NCI-H460 (cell line): ENCODE measurements around the gene GIGYF2. TPM values are rescaled to one million over a fixed set of nuclear protein-coding genes. Genes with fewer than 3 reads are reported as not detected.
A peak's percentile ranks its signal among the peaks of the same experiment; 100 is the strongest.

Experiments
- DNase-seq: peaks from one replicate; pipeline ENCODE4 v3.0.0-alpha.2; 2016; ENCODE audit warnings: low read depth; ENCODE audit errors: extremely low read depth
- total RNA-seq: library from RNA; depleted of rRNA; stranded (reverse); fragments of >200 nt; shearing (Covaris generic); gene quantifications from 2 replicates; pipeline ENCODE4 v1.2.3, GENCODE V29; 2014

GIGYF2 gene
- total RNA-seq, 1 experiment from 2014 or later: 64.3 TPM

DNA sequence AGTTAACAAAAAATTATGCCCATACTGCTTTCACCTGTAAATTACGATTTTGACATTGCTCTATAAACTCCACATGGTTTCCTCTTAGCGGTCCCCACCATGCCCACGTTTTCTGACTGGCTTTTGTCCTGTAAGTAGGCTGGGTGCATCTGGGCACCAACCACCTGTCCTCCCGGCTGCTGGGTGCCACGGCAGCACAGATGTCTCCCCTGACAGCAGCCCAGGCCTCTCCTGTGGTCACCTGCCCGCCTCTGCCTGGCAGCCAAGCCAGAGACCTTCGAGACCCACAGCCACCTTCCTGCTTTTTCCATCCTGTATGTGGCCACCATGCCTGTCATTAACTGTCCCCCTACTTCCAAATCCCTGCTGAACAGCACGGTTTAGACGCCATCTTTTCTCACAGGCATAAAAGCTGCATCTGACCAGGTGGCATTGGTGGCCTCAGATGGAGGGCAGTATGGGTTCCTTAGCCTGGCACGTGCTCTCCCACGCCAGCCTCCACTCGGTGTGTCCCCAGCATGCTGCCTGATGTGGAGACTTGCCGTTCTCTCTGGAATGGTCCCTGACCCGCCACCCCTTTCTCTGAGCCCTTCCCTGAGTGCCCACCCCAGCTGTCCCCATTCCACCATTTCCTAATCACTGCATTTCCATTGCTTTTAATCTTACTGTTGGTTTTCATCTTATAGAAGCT is 191.9 kb downstream of the GIGYF2 start:
- no peak for DNase-seq

DNA sequence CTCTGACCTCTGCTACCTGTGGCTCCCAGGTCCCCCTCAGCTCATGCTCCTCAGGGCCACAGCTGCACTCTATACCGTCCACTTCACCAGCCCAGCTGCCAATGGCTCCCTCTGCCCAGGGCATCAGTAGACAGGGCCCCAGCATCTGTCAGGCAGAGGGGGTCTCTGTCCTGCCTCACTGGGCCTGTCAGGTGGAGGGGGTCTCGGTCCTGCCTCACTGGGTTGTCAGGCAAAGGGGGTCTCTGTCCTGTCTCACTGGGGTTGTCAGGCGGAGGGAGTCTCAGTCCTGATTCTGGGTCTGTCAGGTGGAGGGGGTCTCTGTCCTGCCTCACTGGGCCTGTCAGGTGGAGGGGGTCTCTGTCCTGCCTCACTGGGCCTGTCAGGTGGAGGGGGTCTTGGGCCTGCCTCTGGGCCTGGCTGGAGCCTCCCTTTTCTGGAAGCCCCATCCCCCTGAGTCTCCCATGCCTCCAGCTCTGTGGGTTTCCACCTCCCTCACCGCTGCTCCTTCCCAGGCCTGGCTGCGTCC is 192.8 kb downstream of the GIGYF2 start:
- no peak for DNase-seq

DNA sequence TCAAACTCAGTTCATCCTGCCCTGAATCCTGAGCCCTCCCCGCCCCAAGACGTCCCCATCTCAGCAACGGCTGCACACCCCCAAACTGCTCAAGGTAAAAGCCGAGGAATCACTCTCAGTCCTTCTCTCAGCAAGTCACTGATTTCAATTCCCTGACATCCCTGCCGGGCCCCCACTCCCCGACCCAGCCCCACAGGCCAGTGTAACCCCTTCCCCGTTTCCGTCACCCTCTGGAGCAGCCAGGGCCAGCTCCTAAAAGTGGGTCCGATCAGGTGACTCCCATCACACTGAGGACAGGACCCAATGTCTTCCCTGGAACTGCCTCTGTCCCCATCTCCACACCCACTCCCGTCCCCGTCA is 193.4 kb downstream of the GIGYF2 start:
- no peak for DNase-seq

DNA sequence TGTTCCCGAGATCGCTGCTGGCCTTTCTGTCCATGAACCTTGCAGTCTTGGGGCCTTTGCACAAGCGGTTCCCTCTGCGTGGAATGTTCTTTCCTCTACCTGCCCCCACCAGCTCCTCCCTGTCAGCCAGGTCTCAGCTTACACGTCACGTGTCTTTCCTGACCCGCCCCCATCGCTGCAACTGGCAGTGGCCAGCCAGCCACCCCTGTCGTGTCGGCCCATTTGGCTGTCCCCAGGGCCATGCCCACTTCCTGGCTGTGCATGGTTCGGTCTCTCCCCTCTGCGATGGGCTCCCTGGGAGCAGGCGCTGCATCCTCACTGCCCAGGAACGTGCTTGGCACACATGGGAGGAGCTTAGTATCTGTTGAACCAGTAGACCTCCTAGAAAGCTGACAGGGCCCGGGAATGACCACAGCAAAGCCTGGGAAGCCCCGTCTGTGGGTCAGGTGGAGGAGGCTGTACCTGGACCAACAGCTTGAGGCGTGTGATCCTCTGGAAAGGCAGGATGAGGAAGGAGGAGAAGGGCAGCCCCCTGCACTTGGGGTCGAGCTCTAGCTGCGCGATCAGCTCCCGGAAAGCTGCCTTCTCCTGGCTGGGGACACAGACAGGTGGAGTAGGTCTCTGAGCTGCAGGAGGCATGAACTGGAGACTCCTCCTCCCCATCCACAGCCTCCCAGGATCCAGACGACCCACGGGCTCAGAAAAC is 193.9 kb downstream of the GIGYF2 start:
- no peak for DNase-seq

DNA sequence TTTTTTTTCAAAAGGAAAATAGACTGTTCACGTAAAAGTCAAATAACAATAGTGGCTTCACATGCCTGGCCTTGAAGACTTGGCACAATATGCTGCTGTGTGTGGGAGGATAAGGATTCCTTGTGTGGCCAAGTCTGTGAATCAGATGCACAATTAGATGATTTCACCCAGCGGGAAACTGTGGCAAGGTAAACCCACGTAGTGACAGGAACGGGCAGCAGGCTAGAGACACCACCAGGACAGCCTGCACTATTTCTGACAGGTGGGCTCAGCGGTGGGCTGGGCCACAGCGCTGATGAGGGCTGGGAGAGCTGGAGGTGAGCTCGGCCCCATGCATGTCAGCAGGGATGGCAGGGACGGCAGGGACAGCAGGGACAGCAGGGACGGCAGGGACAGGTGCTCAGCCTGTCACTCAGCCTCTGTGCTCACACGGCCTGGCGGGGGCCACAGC is 194.5 kb downstream of the GIGYF2 start:
- DNase-seq: no peak

DNA sequence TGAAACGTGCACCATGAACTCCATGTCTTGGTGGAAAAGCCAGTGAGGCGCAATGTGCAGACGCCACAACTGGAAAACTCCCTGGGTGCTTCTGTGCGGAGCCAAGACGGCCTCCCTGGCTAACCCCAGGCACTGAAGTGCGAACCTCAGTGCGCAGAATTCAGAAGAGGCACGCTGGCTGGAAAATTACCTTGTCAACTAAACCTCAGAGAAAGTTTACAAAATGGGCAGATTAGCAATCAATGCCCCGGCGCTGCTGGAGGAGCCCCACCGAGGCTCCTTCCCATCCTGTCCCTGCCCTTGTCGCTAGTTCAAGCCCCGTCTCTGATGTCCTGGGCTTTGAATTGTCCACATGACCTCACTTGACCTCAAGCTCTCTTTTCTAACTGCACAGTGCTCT is 195.1 kb downstream of the GIGYF2 start:
- DNase-seq: no peak

DNA sequence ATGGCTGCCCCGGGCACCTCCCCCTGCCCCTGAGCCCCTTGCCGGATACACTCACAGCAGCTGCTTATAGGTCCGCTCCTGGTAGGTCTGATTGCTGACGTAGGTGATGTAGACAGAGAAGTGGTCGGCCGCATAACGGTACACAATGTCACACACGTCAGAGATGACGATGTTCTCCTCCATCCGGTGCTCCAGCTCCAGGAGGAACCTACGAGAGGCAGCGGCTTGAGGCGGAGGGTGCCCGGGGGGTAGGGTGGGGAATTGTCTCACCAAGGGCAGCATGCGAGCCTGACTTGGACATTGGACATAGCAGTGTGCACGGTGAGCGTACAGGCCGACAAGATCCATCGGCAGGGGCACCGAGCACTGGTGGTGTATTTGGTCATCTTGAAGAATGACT is 195.7 kb downstream of the GIGYF2 start:
- no peak for DNase-seq

DNA sequence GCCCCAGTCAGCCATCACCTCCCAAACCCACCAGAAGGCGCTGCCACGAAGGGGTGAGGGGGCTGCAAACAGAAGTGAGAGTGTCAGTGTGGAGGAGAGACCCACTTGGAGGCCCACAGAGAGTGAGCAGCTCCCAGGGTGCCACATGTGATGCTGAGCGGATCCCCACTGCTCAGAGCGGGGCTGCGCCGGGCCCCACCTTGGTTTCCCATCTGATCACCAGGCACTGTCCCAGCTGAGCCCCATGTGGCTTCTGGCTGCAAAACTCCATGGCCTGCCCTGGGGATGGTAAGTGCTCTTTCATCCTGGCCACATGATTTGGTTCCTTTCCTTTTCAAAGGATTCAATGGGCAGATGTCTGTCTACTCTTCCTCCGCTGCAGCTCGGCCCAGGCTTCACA is 196.7 kb downstream of the GIGYF2 start:
- DNase-seq: no peak

DNA sequence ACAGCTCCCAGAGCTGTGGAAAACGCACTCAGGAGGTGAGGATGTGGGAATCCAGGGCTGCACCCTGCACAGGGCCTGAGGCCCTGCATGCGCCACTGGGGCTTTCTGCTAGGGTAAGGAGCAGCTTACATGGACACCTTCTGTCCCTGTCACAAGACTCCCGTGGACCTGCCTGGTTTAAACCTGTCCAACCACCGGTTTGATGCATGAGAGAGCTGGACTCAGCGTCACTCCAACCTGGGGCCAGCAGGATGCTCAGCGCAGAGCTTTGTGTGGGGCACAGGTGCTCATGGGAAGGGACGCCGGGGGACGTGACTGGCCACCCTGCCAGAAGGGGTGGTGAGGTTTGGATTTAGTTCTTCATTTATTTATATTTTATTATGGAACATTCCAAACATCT is 197.1 kb downstream of the GIGYF2 start:
- DNase-seq: no peak

DNA sequence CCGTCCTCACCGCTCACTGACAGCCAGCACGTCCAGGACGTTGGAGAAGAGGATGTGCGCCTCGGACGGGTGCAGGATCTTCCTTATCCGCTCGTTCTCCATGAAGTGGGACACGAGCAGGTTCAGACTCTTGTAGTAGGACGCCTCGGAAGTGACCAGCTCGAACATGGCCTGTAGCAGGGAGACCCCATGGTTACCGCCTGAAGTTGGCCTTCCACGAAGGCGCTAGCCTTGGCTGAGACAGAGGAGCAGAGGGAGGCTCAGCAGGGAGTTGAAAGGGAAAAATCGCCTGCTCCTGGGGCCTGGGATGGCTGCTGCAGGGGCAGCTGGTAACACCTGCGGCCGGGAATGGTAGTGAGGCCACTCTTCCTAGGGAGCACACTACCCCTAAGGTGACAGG is 197.6 kb downstream of the GIGYF2 start:
- no peak for DNase-seq

DNA sequence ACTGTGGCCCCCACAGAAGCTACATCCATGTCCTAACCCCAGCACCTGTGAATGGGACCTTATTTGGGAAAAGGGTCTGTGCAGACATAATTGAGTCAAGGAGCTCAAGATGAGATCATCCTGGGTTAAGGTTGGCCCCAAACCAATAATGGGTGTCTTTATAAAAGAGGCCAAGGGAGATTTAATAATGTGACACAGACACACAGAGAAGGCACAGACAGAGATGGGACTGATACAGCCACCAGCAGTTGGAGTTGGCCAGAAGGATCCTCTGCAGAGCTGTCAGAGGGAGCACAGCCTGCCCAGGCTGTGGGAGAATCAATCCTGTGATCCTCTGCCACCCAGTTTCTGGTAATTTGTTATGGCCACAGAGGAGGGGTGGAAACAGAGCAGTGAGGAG is 199.0 kb downstream of the GIGYF2 start:
- DNase-seq: no peak

DNA sequence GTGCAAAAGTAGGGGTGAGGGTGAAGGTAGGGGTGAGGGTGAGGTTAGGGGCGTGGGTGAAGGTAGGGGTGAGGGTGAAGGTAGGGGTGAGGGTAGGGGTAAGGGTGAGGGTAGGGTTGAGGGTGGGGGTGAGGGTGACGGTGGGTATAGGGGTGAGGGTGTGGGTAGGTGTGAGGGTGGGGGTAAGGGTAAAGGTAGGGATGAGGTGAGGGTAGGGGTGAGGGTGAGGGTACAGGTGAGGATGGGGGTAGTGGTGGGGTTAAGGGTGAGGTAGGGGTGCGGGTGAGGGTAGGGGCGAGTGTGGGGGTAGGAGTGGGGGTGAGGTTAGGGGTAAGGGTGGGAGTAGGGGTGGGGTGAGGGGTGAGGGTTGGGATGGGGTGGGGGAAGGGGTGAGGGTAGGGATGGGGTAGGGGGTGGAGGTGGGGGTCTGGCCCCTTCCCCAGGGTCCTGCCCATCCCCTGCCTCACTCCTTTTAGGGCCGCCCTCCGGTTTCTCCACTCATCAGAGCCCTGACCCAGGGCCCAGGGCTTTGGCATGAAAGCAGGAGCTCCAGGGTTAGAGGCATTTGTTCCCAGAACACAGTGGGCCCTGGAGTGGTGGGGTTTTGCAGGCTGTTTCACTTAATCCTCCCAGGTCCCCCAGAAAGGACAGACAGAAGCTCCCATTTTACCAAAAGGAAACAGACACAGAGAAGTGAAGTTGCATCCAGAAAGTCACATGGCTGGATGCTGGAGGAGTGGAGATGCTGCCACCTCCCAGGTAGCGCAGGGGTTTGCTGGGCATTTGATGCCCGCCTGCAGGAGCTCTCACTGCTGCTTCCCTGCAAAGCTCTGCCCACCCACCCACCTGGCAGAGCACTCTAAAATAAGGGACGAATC is 199.8 kb downstream of the GIGYF2 start:
- no peak for DNase-seq

DNA sequence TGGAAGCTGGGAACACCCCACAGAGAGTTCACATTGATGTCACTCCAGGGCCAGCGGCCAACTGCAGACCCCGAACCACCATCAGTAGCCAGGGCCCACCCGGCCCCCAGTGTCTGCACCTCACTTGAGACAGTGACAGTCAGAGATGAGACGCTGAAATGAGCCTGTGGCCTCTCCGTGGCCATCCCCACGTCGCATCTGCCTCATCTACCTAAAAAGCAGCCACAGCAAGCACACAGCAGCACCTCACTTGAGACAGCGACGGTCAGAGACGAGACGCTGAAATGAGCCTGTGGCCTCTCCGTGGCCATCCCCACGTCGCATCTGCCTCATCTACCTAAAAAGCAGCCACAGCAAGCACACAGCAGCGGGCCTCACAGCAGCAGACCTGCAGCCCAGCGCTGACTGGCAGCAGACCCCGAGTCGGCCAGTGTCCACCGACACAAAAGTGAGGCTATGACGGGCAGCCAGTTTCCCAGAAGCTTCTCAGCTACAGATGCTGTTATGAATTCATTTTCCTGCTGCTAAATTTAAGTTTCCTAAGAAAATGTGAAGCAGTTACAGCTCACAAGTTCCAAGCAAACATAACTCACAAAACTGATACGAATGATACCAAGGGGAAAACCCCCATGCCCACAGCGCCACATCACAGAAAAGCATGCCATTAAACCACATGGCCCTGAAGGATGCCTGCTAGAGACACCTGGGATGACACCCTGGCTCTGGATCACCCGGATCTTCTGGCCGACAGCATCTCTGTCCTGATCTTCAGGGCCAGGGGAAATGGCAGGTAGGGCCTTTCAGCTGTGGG is 200.7 kb downstream of the GIGYF2 start:
- no peak for DNase-seq

DNA sequence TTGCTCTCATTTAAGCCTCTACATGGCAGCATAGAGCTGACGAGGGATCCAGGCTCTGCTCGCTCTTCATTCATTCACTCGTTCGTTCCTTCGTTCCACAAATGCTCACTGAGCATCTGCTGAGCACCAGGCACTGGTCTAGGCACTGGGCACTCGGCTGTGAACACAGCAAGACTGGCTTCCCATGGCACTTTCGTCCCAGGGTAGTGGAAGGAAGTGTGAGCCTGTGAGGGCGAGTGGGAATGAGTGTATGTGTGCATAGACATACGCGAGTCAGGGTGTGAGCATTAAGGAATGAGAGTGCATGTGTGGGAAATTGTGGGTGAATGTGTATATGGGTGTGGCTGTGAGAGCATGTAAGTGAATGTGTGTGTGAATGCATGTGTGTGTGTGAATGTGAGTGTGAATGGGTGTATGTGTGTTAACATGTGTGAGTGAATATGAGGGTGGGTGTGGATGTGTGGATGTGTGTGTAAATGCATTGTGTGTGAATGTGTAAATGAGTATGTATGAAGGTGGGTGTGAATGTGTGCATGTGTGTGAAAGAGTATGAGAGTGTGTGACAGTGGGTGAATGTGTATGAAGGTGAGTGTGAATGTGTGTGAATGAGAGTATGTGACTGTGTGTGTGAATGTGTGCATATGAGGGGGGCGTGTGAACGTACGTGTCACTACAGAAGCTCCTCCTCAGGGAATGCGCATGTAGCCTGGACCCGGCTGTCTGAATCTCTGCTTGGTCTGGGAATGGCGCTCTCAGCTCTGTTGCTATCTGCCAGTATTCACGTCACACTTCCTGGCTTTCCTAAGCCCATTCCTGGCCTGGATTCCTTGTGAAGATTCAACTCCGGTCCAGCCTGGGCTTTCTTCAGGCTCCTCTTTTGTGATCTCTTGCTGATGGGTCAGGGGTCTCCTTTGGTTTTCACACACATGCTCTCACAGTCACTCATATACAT is 201.7 kb downstream of the GIGYF2 start:
- DNase-seq: no peak

DNA sequence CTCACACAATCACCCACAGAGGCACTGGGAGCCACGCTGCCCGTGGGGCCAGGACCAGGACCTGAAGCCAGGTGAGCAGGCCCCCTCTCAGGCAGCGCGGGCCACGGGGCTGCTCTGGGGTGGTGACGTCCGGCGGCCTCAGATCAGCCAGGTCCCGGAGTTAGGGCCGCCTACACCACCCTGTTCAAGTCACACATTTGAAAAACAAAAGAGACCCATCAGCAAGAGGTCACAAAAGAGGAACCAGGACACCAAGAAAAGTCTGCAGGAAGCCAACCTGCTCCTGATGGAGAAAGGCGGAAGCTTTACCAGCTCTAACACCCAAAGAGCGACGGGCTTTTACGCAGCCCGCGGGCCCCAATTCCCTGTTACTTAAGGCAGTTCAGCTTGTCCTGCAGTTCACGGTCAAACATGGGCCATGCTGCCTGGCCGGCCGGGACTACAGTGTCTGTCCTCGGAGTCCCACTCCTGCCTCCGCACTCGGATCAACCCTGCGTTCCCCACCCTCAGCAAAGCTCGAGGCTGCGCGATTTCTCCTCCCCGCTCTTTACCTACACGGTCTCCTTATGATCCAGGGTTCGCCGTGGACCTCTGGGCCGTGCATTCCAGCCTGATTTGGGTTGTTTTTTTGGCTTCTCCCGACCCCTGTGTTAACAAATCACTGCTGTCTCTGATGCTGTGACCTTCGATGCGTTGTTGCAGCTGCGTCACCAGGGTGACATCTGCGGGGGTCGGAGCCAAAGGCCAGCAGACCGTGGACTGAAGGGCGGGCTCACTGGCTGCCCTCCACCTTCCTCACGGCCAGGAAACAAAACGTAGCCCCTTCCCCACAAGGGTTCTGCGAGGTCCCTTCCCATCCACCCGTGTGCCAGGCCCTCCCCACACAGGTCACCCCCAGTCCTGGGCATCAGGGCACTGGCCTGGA is 203.9 kb downstream of the GIGYF2 start:
- no peak for DNase-seq

DNA sequence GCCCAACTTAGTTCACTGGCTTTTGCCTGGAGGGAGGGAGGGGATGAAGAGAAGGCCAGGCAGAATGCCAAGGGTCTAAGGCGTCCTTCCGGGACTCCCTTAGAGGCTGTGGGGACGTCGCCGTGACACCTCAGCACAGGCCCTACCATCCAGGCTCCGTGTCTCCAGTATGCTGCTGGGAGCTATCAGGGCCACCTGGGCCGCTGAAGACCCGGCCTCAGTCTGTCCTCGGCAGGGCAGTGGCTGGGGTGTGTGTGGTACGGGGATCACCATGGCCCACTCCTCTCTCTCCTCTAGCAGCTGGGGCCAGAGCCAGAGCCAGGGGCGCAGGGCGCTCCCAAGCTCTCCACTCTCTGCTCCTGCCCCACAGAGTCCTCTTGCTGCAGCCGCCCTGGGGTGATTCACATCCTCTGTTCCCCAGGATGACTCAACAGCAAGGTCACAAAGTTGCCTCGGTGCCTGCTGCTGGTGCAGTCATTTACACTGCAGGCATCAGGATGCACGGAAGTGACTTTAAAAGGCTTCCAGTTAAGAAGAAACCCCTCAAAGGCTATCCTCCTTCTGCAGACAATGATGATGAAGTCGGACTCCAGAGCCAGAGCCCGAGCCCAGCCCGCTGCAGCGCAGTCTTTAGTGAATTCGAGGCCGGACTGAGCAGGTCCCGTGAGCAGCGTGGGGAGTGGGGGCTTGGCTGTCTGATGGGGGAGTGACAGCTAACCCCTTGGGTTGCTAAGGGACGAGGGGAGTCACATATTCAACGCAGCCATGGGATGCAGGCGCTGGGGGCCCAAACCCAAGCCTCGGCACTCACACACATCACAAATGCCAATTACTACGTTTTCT is 204.8 kb downstream of the GIGYF2 start:
- peak; percentile 87 for DNase-seq

DNA sequence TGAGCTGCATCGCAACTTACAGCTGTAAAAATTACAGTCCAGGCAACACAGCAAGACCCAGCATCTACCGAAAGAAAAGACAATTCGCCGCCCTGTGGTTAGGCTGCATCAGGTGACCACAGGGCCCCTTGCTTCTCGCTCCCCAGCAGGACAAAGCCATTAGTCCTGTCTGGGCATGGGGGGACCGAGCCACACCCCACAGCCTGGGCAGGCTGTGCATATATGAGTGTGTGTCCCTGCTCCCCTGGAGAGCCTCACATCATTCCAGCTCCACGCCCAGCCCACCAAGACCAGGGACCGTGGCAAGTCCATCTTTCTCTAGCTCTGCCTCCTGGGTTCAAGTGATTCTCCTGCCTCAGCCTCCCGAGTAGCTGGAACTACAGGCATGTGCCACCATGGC is 206.9 kb downstream of the GIGYF2 start:
- DNase-seq: no peak
